ENCODE measurements around the gene HECTD4. TPM values are rescaled to one million over a fixed set of nuclear protein-coding genes. Genes with fewer than 3 reads are reported as not detected.

Gene HECTD4
- total RNA-seq, 1 experiment from 2014 or later: 54.5 TPM

GRCh38 chr12:112328456-112329124 lies 53.6 kb downstream of the HECTD4 start:
- no peaks in the 10 kb centered on the region for H3K4me1 ChIP-seq
- no peak overlapping the region for H3K4me3 ChIP-seq (ENCODE audit: low read depth, low read length)
- intact Hi-C loops (cut with micrococcal nuclease; ENCODE audit: unreplicated experiment): no loop called here
- no peak for DNase-seq
- Mint-ChIP-seq H3K9me3 (ENCODE audit: unreplicated experiment) (no peaks in the 10 kb centered on the region), H3K27me3 (ENCODE audit: insufficient read depth, unreplicated experiment) (no peaks in the 10 kb centered on the region), H3K4me1 (ENCODE audit: low read depth, unreplicated experiment) (no peaks in the 10 kb centered on the region), H3K27ac (ENCODE audit: unreplicated experiment) (no peak overlapping the region), H3K4me3 (ENCODE audit: unreplicated experiment) (no peak overlapping the region), H3K36me3 (ENCODE audit: insufficient read depth, unreplicated experiment) (no peaks in the 10 kb centered on the region)
- no peaks in the 10 kb centered on the region for H3K36me3 ChIP-seq (ENCODE audit: control insufficient read depth, insufficient read depth, low read length)
- no TSS peak for BruUV-seq (replicated peaks)
- no peaks in the 10 kb centered on the region for H3K9me3 ChIP-seq
- no peaks in the 10 kb centered on the region for H3K27me3 ChIP-seq (replicated peaks; ENCODE audit: control insufficient read depth, insufficient read depth, low read length)
- CTCF ChIA-PET: no interaction called here
- no peak for TF ChIP-seq CTCF (IDR thresholded peaks at IDR 0.05; ENCODE audit: insufficient read depth in 1 of 2, low read depth in 1 of 2, low read length in 1 of 2, severe bottlenecking in 1 of 2, unreplicated experiment in 1 of 2)
- POLR2A ChIA-PET: no interaction called here

DNA sequence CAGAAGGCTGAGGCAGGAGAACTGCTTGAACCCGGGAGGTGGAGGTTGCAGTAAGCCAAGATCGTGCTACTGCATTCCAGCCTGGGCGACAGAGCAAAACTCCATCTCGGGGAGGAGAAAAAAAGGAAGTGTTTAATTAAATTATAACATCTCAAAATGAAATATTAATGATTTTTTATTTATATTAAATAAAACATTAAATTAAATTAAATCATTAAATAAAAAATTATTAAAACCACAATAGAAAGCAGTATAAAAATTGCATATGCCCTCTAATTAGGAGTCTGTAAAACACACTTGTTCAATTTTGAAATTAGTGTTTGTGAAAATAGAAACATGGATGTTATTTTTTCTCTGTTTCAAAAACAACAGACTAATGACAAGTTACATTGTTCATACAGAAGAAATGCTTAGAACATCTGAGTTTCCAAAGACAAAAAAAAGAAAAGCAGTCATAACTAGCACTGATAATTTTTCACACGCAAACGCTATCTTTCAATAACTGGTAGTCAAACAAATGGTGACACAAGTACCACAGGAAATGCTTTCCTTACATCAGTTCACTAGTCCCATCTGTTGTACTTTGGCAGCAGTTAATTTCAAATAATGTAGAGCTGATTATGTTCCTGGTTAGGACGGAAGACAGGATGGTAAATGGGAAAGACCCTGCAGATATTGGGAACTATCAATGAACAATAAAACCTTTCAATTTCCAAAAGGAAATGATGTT lies 54.9 kb downstream of the HECTD4 start:
- DNase-seq: no peak
- Histone ChIP-seq H3K9me3 (no peaks in the 10 kb centered on the region), H3K4me3 (ENCODE audit: low read depth, low read length) (no peak overlapping the region), H3K27me3 (replicated peaks; ENCODE audit: control insufficient read depth, insufficient read depth, low read length) (no peaks in the 10 kb centered on the region), H3K4me1 (no peaks in the 10 kb centered on the region), H3K36me3 (ENCODE audit: control insufficient read depth, insufficient read depth, low read length) (no peaks in the 10 kb centered on the region)
- no peak for TF ChIP-seq CTCF (IDR thresholded peaks at IDR 0.05; ENCODE audit: insufficient read depth in 1 of 2, low read depth in 1 of 2, low read length in 1 of 2, severe bottlenecking in 1 of 2, unreplicated experiment in 1 of 2)
- no peaks in the 10 kb centered on the region for H3K9me3 Mint-ChIP-seq (ENCODE audit: unreplicated experiment)
- H3K36me3 Mint-ChIP-seq (ENCODE audit: insufficient read depth, unreplicated experiment): no peaks in the 10 kb centered on the region
- no peaks in the 10 kb centered on the region for H3K4me1 Mint-ChIP-seq (ENCODE audit: low read depth, unreplicated experiment)
- CTCF ChIA-PET: no interaction called here
- POLR2A ChIA-PET: no interaction called here
- H3K27me3 Mint-ChIP-seq (ENCODE audit: insufficient read depth, unreplicated experiment): no peaks in the 10 kb centered on the region
- intact Hi-C loops (cut with micrococcal nuclease; ENCODE audit: unreplicated experiment): no loop called here
- H3K4me3 Mint-ChIP-seq (ENCODE audit: unreplicated experiment): no peak overlapping the region
- H3K27ac Mint-ChIP-seq (ENCODE audit: unreplicated experiment): no peak overlapping the region
- no TSS peak for BruUV-seq (replicated peaks)

DNA sequence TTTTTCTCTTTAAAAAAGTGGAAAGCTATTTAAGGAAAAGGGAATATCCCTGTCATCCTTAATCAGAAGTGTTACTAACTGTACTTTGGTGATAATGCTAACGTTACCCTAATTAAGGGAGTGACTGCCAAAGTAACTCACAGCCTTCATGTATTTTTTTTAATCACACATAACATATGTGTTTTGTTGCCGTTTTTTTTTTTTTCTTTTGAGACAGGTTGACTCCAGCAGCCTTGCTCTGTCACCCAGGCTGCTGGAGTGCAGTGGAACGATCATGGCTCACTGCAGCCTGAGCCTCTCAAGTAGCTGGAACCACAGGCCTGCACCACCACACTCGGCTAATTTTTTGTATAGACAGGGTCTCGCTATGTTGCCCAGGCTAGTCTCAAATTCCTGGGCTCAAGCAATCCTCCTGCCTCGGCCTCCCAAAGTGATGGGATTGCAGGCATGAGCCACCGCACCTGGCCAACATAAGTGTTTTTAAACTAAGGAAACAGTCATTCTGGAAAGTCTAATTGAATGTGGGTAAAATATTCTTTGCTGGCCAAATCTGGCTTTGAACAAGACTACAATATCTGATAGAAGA lies 56.5 kb downstream of the HECTD4 start:
- POLR2A ChIA-PET: no interaction called here
- intact Hi-C loops (cut with micrococcal nuclease; ENCODE audit: unreplicated experiment): no loop called here
- DNase-seq: no peak
- Mint-ChIP-seq H3K4me1 (ENCODE audit: low read depth, unreplicated experiment) (no peaks in the 10 kb centered on the region), H3K4me3 (ENCODE audit: unreplicated experiment) (no peak overlapping the region), H3K36me3 (ENCODE audit: insufficient read depth, unreplicated experiment) (no peaks in the 10 kb centered on the region), H3K27me3 (ENCODE audit: insufficient read depth, unreplicated experiment) (no peaks in the 10 kb centered on the region), H3K9me3 (ENCODE audit: unreplicated experiment) (no peaks in the 10 kb centered on the region), H3K27ac (ENCODE audit: unreplicated experiment) (no peak overlapping the region)
- Histone ChIP-seq H3K9me3 (no peaks in the 10 kb centered on the region), H3K4me1 (no peaks in the 10 kb centered on the region), H3K36me3 (ENCODE audit: control insufficient read depth, insufficient read depth, low read length) (no peaks in the 10 kb centered on the region), H3K27me3 (replicated peaks; ENCODE audit: control insufficient read depth, insufficient read depth, low read length) (no peaks in the 10 kb centered on the region), H3K4me3 (ENCODE audit: low read depth, low read length) (no peak overlapping the region)
- no peak for TF ChIP-seq CTCF (IDR thresholded peaks at IDR 0.05; ENCODE audit: insufficient read depth in 1 of 2, low read depth in 1 of 2, low read length in 1 of 2, severe bottlenecking in 1 of 2, unreplicated experiment in 1 of 2)
- BruUV-seq (replicated peaks): no TSS peak
- CTCF ChIA-PET: no interaction called here

Data from Caco-2 (cell line).